ENCODE data around the gene IRF6.

The IRF6 gene

GRCh38 chr1:209805875-209806760 lies at the start of gene IRF6:
TSS of gene IRF6 (minus strand) at chr1:209806142. CDS start at chr1:209801413, 4,729 bp downstream.
- peak; percentile 29 for DNase-seq (ENCODE audit: low read depth, low spot score)

- no peak for DNase-seq (ENCODE audit: low read depth, low spot score)
These were observed 49.7 kb upstream of the IRF6 start for GRCh38 chr1:209855623-209856022.

DNA sequence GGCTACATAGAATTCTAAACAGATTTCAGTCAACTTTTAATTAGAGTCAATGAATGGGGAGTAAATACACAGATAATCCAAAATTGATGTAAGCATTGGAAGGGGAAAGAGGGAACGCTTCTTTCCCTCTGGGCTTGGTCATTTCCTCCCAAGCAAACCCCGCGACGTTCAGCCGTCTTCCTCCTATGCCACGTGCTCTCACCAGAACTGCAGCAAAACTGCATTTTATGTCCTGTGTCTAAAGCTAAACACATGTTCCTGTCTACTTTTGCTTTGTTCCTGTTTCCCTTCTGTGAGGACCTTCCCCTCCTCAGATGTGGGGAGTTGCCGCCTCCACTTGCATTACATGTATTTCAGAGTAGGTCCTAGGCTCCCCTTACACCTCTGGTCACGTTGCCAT lies 49.1 kb upstream of the IRF6 start:
- no peak for DNase-seq (ENCODE audit: low read depth, low spot score)

DNA sequence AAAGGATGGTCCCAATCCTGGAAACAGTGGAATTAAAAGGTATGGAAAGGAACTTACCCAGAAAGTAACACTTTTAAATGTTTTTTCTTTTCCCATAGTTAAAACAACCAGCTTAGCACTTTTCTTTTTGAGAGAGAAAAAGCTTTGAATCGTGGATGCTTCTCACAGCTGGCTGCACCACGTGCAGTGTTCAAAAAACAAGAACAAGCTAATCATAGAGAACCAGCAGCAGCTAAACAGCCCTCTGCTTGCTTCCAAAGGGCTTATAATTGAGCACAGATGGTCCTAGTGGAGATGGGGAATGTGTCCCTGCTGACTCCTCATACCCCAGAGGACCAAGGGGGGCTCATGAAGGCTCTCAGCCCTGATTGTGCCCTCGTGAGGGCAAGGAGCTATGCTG lies 48.3 kb upstream of the IRF6 start:
- DNase-seq (ENCODE audit: low read depth, low spot score): no peak

- DNase-seq (ENCODE audit: low read depth, low spot score): no peak
These were observed 47.7 kb upstream of the IRF6 start for GRCh38 chr1:209853676-209854075.

DNA sequence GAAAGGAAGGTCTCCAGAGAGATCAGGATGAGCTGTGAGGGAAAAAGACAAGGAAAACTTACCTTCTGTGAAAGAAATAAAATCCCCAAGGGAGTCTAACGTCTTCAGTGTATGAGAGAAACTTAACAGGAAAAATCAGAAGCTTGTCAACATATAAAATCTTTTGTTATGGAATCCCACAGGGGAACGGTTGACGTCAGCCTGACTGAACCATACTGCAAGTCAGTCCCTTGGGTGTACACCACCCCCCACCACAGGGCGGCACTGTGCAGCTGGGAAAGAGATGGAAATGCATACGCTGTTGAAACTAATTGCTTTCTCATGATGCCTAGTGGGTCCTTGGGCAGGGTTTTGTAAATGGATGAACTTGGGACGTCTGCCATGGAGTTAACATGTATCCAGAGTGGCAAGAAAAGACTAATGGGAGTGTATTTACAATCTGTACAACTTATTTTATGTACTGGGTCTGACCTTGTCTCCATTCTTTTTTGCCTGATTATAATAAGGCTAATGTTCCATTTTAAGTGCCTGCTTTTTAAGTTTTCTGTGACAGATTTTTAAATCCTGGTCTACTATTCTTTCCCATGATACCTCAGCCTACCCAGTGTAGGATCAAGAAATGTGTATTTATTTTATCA lies 44.5 kb upstream of the IRF6 start:
- DNase-seq (ENCODE audit: low read depth, low spot score): peak; percentile 89

- no peak for DNase-seq (ENCODE audit: low read depth, low spot score)
These were observed 43.4 kb upstream of the IRF6 start for GRCh38 chr1:209849388-209849787.

GRCh38 chr1:209845408-209845725 lies 39.4 kb upstream of the IRF6 start:
- DNase-seq (ENCODE audit: low read depth, low spot score): no peak

- no peak for DNase-seq (ENCODE audit: low read depth, low spot score)
These were observed 38.9 kb upstream of the IRF6 start for GRCh38 chr1:209844695-209845407.

GRCh38 chr1:209840611-209841010 lies 34.7 kb upstream of the IRF6 start:
- no peak for DNase-seq (ENCODE audit: low read depth, low spot score)

GRCh38 chr1:209839875-209840546 lies 34.1 kb upstream of the IRF6 start:
- peak; percentile 57 for DNase-seq (ENCODE audit: low read depth, low spot score)

- no peak for DNase-seq (ENCODE audit: low read depth, low spot score)
These were observed 32.6 kb upstream of the IRF6 start for GRCh38 chr1:209838537-209838936.

GRCh38 chr1:209837671-209838070 lies 31.7 kb upstream of the IRF6 start:
- DNase-seq (ENCODE audit: low read depth, low spot score): no peak

DNA sequence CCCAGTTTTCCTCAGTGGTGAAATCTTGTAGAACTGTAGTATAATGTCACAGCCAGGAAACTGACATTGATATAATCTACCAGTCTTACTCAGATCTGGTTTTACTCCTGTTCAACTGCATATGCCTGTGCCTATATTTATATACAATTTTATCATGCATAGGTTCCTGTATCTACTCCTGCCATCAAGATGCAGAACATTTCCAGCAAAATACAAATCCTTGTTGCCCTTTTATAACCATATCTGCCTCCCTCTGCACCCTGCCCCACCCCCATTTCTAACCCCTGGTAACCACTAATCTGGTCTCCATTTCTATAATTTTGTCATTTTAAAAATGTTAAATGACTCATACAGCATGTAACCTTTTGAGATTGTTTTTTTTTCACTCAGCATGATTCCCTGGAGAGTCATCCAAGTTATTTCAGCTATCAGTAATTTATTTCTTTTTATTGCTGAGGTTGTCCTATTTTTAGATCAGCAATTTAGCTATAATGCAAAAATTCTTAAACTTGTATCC lies 29.9 kb upstream of the IRF6 start:
- no peak for DNase-seq (ENCODE audit: low read depth, low spot score)

DNA sequence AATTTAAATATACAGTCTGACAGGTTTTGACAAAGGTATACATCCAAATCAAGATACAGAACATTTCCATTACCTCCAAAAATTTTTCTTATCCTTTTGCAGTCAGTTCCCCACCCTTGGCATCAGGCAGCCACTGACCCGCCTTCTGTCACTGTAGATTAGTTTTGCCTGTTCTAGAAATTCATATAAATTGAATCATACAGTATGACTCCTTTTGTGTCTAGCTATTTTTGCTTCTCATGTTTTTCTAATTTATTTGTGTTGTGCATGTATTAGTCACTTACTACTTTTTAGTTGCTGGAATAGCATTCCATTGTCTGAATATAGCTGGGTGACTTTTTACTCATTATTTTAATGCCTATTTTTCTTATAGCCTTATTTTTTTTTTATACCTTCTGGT lies 25.7 kb upstream of the IRF6 start:
- DNase-seq (ENCODE audit: low read depth, low spot score): no peak

DNA sequence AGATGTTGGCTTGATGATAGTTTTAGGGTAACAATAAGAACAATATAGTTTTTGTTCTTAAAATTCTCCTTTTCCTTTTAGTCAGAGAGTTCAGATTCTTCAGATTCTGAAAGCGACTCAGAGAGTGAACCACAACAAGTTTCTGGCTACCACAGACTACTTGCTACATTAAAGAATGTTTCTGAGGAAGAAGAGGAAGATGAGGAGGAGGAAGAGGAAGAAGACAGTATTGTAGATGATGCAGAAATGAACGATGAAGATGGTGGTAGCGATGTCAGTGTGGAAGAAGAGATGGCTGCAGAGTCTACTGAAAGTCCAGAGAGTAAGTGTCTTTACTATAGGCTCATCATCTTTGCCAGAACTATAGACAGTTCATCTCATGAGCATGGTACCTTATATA lies 24.8 kb upstream of the IRF6 start:
- no peak for DNase-seq (ENCODE audit: low read depth, low spot score)

GRCh38 chr1:209829716-209830115 lies 23.8 kb upstream of the IRF6 start:
- no peak for DNase-seq (ENCODE audit: low read depth, low spot score)

DNA sequence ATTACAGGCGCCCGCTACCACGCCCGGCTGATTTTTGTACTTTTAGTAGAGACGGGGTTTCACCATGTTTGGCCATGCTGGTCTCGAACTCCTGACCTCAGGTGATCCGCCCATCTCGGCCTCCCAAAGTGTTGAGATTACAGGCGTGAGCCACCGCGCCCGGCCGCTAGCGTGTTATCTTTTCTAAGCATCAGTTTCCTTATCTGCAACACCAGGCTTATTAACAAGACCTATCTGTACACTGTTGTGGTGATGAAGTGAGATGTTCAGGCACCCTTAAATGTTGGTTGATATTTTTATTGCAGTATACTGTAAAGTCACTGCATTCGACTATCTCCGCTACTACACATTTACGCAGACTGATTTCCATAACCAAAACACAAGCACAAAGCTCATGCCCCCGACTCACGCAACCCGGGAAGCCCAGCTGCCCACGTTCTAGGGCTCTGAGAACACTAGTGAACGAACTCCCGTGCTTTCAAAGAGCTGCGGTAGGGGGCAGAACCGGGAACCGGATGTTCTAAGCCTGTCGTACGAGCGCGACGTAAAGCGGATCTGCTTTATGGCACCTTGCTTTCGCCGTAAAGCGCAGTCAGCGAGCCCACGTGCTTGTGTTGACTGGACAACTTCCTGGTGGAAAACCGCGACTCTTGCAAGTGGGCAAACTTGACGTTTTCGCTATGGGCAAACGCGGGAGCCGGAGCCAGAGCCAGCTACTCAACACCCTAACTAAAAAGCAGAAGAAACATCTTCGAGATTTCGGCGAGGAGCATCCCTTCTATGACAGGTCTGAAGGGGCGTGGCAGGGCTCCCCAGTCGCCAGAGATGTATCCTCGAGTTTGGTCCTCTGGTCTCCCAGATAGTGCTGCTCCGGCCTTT lies 21.7 kb upstream of the IRF6 start, which contains the start of gene UTP25:
Gene UTP25, plus strand, starts transcription at position 589 of the 879 bp plus-strand sequence. Its CDS starts 92 bp downstream, at position 681.
- DNase-seq (ENCODE audit: low read depth, low spot score): peak; percentile 94

- DNase-seq (ENCODE audit: low read depth, low spot score): no peak
These were observed 19.9 kb upstream of the IRF6 start for GRCh38 chr1:209825591-209826434.
